GM12875 (cell line): ENCODE data around the gene CISD1.

ENCODE experiments used
- H3K4me3 ChIP-seq: one replicate; pipeline ENCODE4 v1.5.1; 2011; ENCODE audit warnings: low read depth, low read length, control low read depth
- CTCF ChIP-seq: IDR thresholded peaks from 2 replicates; pipeline ENCODE4 v1.5.1; 2011; ENCODE audit warnings: low read depth, mild to moderate bottlenecking, control low read depth, inconsistent platforms, low read length, moderate library complexity, borderline replicate concordance; ENCODE audit not compliant: insufficient read depth

The CISD1 gene

GRCh38 chr10:58293989-58294388, 25.0 kb downstream of the CISD1 start:
- no peak overlapping the region for H3K4me3 ChIP-seq
- TF ChIP-seq CTCF: no peak

GRCh38 chr10:58299580-58299979, 30.6 kb downstream of the CISD1 start:
- TF ChIP-seq CTCF: peak; percentile 77
- no peak overlapping the region for H3K4me3 ChIP-seq

GRCh38 chr10:58300676-58301075, 31.7 kb downstream of the CISD1 start:
- H3K4me3 ChIP-seq: no peak overlapping the region
- no peak for TF ChIP-seq CTCF

- H3K4me3 ChIP-seq: no peak overlapping the region
- no peak for TF ChIP-seq CTCF
Measured at GRCh38 chr10:58302254-58302653, 33.3 kb downstream of the CISD1 start.

GRCh38 chr10:58304099-58304633, 35.2 kb downstream of the CISD1 start:
- no peak for TF ChIP-seq CTCF
- no peak overlapping the region for H3K4me3 ChIP-seq

- H3K4me3 ChIP-seq: no peak overlapping the region
- TF ChIP-seq CTCF: no peak
Measured at GRCh38 chr10:58305821-58306220, 36.9 kb downstream of the CISD1 start.

GRCh38 chr10:58307676-58308075, 38.7 kb downstream of the CISD1 start:
- H3K4me3 ChIP-seq: no peak overlapping the region

More at GRCh38 chr10:58307676-58308075, 38.7 kb downstream of the CISD1 start:
- no peak for TF ChIP-seq CTCF
